GM20431 (cell line): ENCODE data around the gene GABRA1.

ENCODE experiments used
- in situ Hi-C: fragments of 300-500 bp; cut with MseI, MboI; formaldehyde crosslinking; loops from one replicate; pipeline ENCODE4 v1.15.0; 2020; ENCODE audit warnings: low sequenced_read_pairs; ENCODE audit not compliant: unreplicated experiment

The GABRA1 gene

GRCh38 chr5:161847941-161848391, at the start of gene GABRA1:
Gene GABRA1, plus strand, starts transcription at chr5:161848120. Its CDS starts 2,691 bp downstream, at chr5:161850811.
- in situ Hi-C loops: no loop called here

- in situ Hi-C loops: no loop called here
Observed at GRCh38 chr5:161799316-161799715, 48.6 kb upstream of the GABRA1 start.

GRCh38 chr5:161804263-161804662, 43.7 kb upstream of the GABRA1 start:
- in situ Hi-C loops: no loop called here

- in situ Hi-C loops: no loop called here
Observed at GRCh38 chr5:161846746-161847145, 1.2 kb upstream of the GABRA1 start.

DNA sequence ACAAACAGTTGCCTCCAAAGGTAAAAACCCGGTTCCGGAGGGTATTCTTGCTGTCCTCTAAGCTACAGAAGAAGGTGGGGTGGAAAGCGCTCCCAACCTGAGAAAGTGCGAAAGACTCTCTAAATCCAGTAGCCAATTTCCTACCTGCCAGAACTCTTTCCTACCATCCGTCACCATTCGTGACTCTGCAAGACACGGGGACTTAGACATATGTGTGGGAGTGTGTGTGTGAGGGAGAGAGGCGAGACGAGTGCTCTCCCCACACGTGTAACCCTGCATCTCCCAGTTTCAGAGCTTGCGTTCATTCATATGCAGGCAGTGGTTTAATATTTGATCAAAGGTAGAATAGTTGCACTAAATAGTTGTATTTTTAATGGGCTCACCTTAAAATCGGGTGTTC, 473 bp upstream of the GABRA1 start:
- in situ Hi-C loops: no loop called here

GRCh38 chr5:161850491-161850890, 2.6 kb downstream of the GABRA1 start:
- in situ Hi-C loops: no loop called here

GRCh38 chr5:161851691-161852299, 3.9 kb downstream of the GABRA1 start:
- in situ Hi-C loops: no loop called here

DNA sequence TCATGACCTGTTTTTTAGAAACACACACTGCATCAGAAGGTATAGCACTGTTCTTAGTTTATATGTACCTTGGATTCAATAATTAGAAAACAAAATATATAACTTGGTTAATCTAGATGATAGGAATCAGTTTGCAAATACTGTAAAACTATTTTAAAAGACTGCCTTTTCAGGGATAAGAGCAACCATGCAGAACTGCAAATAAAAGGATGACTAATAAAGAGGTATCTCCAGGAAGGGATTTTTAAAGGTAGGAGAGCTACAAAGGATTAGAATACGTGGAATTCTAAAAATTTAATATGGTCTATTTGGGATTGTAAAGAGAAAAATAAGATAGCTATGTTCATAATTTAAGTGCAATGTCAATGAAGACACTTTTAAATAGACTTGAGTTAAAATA, 9.4 kb downstream of the GABRA1 start:
- in situ Hi-C loops: no loop called here

- in situ Hi-C loops: no loop called here
Observed at GRCh38 chr5:161863259-161863658, 15.3 kb downstream of the GABRA1 start.

DNA sequence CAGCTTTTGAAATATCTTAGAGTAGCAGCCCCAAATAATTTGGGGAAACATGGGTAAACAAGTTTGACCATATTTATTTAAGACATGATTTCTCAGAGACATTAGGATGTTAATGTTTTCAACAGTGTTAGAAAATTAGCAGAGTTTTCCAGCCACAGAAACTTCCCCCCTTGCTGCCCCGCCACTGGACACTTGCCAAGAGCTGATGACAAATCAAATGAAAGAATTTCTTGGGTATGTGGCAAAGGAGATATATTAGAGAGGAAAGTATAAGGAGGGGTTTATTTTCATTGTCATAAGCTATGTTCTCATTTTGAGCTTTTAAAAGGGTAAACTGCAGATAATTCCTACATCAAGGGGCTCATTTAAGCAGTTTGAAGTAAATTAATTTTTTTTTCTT, 15.9 kb downstream of the GABRA1 start:
- in situ Hi-C loops: no loop called here

GRCh38 chr5:161865510-161865909, 17.6 kb downstream of the GABRA1 start:
- in situ Hi-C loops: no loop called here

DNA sequence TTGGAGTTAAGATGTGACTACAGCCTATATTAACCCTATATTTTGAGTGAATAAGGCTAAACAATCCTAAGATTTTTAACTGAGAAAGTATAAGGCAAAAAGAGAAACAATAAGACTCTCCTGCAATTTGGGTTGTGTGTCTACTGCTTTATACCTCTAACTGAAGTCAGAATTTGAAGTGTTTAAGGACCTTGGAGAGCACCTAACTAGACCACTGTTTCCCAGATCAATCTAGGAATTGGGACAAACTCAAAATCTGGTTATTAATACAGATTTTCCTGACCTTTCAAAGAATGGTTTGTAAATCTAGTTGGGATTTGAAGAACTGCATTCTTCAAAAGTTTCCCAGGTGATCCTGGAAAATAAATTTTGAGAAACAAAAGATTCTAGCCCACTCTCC, 42.1 kb downstream of the GABRA1 start:
- in situ Hi-C loops: no loop called here

DNA sequence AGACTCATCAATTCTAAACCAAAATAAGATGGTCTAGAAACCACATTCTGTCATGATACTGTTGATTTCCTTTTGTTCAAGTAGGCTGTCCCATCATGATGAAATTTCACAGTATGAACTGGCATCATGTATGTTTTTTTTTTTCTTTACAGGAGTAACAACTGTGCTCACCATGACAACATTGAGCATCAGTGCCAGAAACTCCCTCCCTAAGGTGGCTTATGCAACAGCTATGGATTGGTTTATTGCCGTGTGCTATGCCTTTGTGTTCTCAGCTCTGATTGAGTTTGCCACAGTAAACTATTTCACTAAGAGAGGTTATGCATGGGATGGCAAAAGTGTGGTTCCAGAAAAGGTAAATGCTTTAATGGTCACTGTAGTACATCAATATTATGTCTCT, 47.6 kb downstream of the GABRA1 start:
- in situ Hi-C loops: no loop called here

GRCh38 chr5:161897033-161897432, 49.1 kb downstream of the GABRA1 start:
- in situ Hi-C loops: no loop called here

DNA sequence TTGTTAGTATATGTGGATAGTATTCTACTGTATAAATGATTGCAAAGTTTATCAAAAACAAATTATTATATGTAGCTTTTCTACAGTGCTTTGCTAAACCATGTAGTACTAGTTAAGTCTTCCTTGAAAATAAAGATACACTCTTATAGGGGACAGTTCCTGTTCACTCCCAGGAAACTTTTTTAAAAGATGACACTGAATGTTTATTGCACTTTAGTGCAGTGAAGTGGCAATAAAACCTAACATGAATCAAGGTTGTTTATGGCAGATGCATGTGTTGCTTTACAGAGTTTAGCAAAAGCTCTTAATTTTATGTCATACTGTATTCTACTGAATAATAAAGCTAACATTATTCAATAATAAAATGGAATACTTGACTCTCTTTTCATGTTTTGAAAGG, 51.7 kb downstream of the GABRA1 start:
- in situ Hi-C loops: no loop called here

DNA sequence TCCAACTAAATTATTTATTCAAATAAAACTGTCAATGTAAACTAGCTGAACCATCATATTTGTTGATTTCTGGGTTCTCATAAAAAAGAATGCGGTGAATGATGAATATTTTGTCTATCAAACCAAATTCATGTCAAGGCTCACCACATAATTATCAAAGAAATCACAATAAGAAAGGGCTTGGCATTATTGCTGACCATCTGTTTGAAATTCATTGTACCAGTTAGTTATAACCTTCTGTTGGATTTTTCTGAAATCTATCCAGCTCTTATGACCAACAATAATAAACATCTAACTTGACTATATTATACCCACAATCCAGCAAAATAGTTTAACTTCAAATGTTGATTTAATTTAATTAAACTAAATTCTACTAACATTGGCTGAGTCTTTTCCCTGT, 53.1 kb downstream of the GABRA1 start:
- in situ Hi-C loops: no loop called here

DNA sequence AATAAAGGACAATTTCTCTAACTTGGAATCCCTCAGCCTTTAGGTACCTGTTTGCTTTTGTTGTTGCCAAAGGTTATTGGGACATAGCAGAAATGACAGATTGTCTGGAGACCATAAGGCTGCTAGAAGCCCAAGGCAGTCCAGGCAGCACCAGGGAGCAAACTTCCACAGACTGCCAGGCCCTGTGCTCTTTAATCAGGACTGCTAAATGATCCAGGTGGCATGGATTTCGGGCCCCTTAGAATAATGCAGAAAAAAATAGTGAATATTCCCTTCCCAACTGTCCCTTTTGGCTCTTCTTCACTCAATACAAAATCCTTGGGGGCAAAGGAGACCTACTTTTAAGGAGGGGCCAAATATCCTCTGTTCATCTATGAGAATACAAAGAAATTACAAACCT, 73.9 kb downstream of the GABRA1 start:
- in situ Hi-C loops: no loop called here

GRCh38 chr5:161924270-161924669, 76.3 kb downstream of the GABRA1 start:
- in situ Hi-C loops: no loop called here

- in situ Hi-C loops: no loop called here
Observed at GRCh38 chr5:161925960-161926359, 78.0 kb downstream of the GABRA1 start.

DNA sequence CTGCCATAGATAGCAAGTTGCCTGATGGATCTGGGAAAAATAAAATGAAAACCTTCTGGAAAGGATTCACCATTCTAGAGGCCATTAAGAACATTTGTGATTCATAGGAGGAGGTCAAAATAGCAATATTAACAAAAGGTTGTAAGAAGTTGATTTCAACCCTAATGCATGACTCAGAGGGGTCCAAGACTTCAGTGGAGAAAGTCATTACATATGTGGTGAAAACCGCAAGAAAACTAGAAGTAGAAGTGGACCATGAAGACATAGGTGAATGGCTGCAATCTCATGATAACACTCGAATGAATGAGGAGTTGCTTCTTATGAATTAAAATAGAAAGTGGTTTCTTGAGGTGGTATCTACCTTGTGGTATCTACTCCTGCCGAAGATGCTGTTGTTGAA, 86.6 kb downstream of the GABRA1 start:
- in situ Hi-C loops: no loop called here

GRCh38 chr5:161944974-161945373, 97.1 kb downstream of the GABRA1 start:
- in situ Hi-C loops: no loop called here

DNA sequence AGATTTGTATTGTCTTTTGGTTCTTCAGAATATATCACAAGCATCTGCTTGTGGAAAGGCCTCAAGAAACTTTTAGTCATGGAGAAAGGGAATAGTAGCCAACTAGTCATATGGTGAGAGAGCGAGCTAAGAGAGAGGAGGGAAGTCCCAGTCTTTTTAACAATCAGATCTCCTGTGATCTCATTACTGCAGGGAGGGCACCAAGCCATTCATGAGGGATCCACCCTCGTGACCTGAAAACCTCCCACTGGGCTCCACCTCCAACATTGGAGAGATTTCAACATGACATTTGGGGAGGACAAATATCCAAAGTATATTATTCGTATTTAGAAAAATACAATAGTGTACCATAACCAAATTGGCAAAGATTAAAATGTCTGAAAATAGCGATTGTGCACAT, 99.0 kb downstream of the GABRA1 start:
- in situ Hi-C loops: no loop called here
